Smooth muscle cell (in vitro differentiated cells): Measurements from ENCODE around the gene ADGRL1. TPM values are rescaled to one million over a fixed set of nuclear protein-coding genes. Genes with fewer than 3 reads are reported as not detected.
"Not testable (repeated sequence)": the region's sequence is repeated elsewhere in the genome, so short reads cannot be mapped to it uniquely, and the experiment has no call there.

ENCODE experiments used
- DNase-seq: peaks from one replicate; lab custom pipeline; 2025; ENCODE audit not compliant: unreplicated experiment; lab: John Stamatoyannopoulos, UW
- H2AFZ ChIP-seq: fragments of 200-600 bp; sonication (generic); 2 replicates; pipeline ENCODE4 v1.6.0; 2016; ENCODE audit warnings: antibody characterized with exemption, low read depth, mild to moderate bottlenecking
- H3F3A ChIP-seq: fragments of 200-600 bp; sonication (generic); 2 replicates; pipeline ENCODE4 v1.6.0; 2017; ENCODE audit warnings: antibody characterized with exemption, low read depth
- H3K27ac ChIP-seq: fragments of 200-600 bp; sonication (generic); 2 replicates; pipeline ENCODE4 v1.5.1; 2016; ENCODE audit warnings: low read depth, mild to moderate bottlenecking
- H3K27me3 ChIP-seq: fragments of 200-600 bp; sonication (generic); 2 replicates; pipeline ENCODE4 v1.6.1; 2016; ENCODE audit warnings: low read depth, mild to moderate bottlenecking
- H3K36me3 ChIP-seq: fragments of 200-600 bp; sonication (generic); 2 replicates; pipeline ENCODE4 v1.5.1; 2016; ENCODE audit warnings: low read depth
- H3K4me1 ChIP-seq: fragments of 200-600 bp; sonication (generic); 2 replicates; pipeline ENCODE4 v1.5.1; 2016; ENCODE audit warnings: low read depth
- H3K4me2 ChIP-seq: fragments of 200-600 bp; sonication (generic); 2 replicates; pipeline ENCODE4 v1.6.0; 2016; ENCODE audit warnings: mild to moderate bottlenecking
- H3K4me3 ChIP-seq: fragments of 200-600 bp; sonication (generic); 2 replicates; pipeline ENCODE4 v1.5.1; 2016; ENCODE audit warnings: mild to moderate bottlenecking
- H3K79me2 ChIP-seq: fragments of 200-600 bp; sonication (generic); 2 replicates; pipeline ENCODE4 v1.6.0; 2016; ENCODE audit warnings: low read depth, mild to moderate bottlenecking
- H3K9ac ChIP-seq: fragments of 200-600 bp; sonication (generic); 2 replicates; pipeline ENCODE4 v1.6.0; 2016; ENCODE audit warnings: low read depth
- H3K9me3 ChIP-seq: fragments of 200-600 bp; sonication (generic); replicated peaks from 2 replicates; pipeline ENCODE4 v1.5.1; 2016; ENCODE audit warnings: low read depth
- H4K20me1 ChIP-seq: fragments of 200-600 bp; sonication (generic); 2 replicates; pipeline ENCODE4 v1.6.0; 2016; ENCODE audit warnings: low read depth
- CTCF ChIP-seq: fragments of 200-600 bp; sonication (generic); IDR thresholded peaks from 2 replicates; pipeline ENCODE4 v1.5.1; 2017; ENCODE audit warnings: borderline replicate concordance, mild to moderate bottlenecking, antibody characterized with exemption; ENCODE audit not compliant: insufficient read depth, poor library complexity, severe bottlenecking
- WGBS: methylation state at CpG from one replicate; pipeline ENCODE4 v1.1.7; 2016; ENCODE audit warnings: low lambda C conversion rate; 5-methylcytosine and 5-hydroxymethylcytosine counted together
- polyA plus RNA-seq: library from polyadenylated mRNA; unstranded; fragments of >200 nt; fragmentation: Nextera tagmentation; extraction: Ambion mirVana; gene quantifications from 2 replicates; pipeline ENCODE4 v1.2.1, GENCODE V29; 2016
- total RNA-seq: library from RNA; depleted of rRNA; stranded (reverse); fragments of >200 nt; gene quantifications from 2 replicates; pipeline ENCODE4 v1.2.3, GENCODE V29; 2014

ADGRL1 gene
- total and polyA plus RNA-seq, 2 experiments from 2014 or later = 11.3 to 12.7 TPM

GRCh38 chr19:14221345-14221744, 15.4 kb upstream of the ADGRL1 start:
- peak overlapping the region; percentile 73 for H3K4me2 ChIP-seq
- not testable (repeated sequence) for H3K9me3 ChIP-seq, H3K27me3 ChIP-seq, H3K4me3 ChIP-seq, H3K4me1 ChIP-seq, H3F3A ChIP-seq, H3K36me3 ChIP-seq, DNase-seq, H4K20me1 ChIP-seq, H3K27ac ChIP-seq, H2AFZ ChIP-seq, H3K9ac ChIP-seq, H3K79me2 ChIP-seq
- peak; percentile 41 for TF ChIP-seq CTCF
- WGBS = 16% methylated on average over 18 of the region's 19 CpGs

- Histone ChIP-seq H3F3A (no peaks in the 10 kb centered on the region), H3K4me2 (no peak overlapping the region), H3K9ac (no peak overlapping the region), H3K36me3 (no peaks in the 10 kb centered on the region), H3K4me1 (no peaks in the 10 kb centered on the region), H3K4me3 (no peak overlapping the region), H4K20me1 (no peaks in the 10 kb centered on the region), H3K79me2 (no peaks in the 10 kb centered on the region), H3K9me3 (no peaks in the 10 kb centered on the region), H3K27ac (no peak overlapping the region), H3K27me3 (no peaks in the 10 kb centered on the region), H2AFZ (no peak overlapping the region)
- DNase-seq = no peak
- no peak for TF ChIP-seq CTCF
- WGBS = 87% methylated on average over 12 of the region's 12 CpGs
Observed at GRCh38 chr19:14218620-14219330, 12.8 kb upstream of the ADGRL1 start.

GRCh38 chr19:14217886-14218285, 11.9 kb upstream of the ADGRL1 start:
- H2AFZ ChIP-seq, DNase-seq, H3K9ac ChIP-seq, H3K36me3 ChIP-seq, H3K79me2 ChIP-seq, H3K9me3 ChIP-seq, H3K4me1 ChIP-seq, H3K27ac ChIP-seq, H3K27me3 ChIP-seq, H4K20me1 ChIP-seq, H3K4me3 ChIP-seq, H3K4me2 ChIP-seq, H3F3A ChIP-seq: not testable (repeated sequence)
- 52% methylated on average over 4 of the region's 4 CpGs for whole genome bisulfite sequencing

- H2AFZ ChIP-seq = no peak overlapping the region
- H4K20me1 ChIP-seq = no peaks in the 10 kb centered on the region
- TF ChIP-seq CTCF = no peak
- H3F3A ChIP-seq = no peaks in the 10 kb centered on the region
- no peaks in the 10 kb centered on the region for H3K4me1 ChIP-seq
- no peak overlapping the region for H3K4me2 ChIP-seq
- 94% methylated on average over 2 of the region's 2 CpGs for WGBS
- no peak overlapping the region for H3K9ac ChIP-seq
- no peak overlapping the region for H3K27ac ChIP-seq
- H3K79me2 ChIP-seq = no peaks in the 10 kb centered on the region
- H3K27me3 ChIP-seq = no peaks in the 10 kb centered on the region
- DNase-seq = no peak
- H3K4me3 ChIP-seq = no peak overlapping the region
- H3K9me3 ChIP-seq = no peaks in the 10 kb centered on the region
- H3K36me3 ChIP-seq = no peaks in the 10 kb centered on the region
Observed at GRCh38 chr19:14214580-14214979, 8.6 kb upstream of the ADGRL1 start.

- 89% methylated on average over 9 of the region's 9 CpGs for WGBS
- not testable (repeated sequence) for H3K4me1 ChIP-seq, H3K36me3 ChIP-seq, H3K9me3 ChIP-seq, H3K4me2 ChIP-seq, H3K27ac ChIP-seq, H3K79me2 ChIP-seq, H3K27me3 ChIP-seq, H3F3A ChIP-seq, H3K9ac ChIP-seq, DNase-seq, H3K4me3 ChIP-seq, H2AFZ ChIP-seq, H4K20me1 ChIP-seq
Observed at GRCh38 chr19:14210182-14210581, 4.2 kb upstream of the ADGRL1 start.

- peak overlapping the region; percentile 63 for H3K4me2 ChIP-seq
- not testable (repeated sequence) for H3K4me1 ChIP-seq, H2AFZ ChIP-seq, DNase-seq, H4K20me1 ChIP-seq, H3K9ac ChIP-seq, H3K27ac ChIP-seq, H3K79me2 ChIP-seq, H3K9me3 ChIP-seq, H3K27me3 ChIP-seq, H3F3A ChIP-seq, H3K36me3 ChIP-seq
- WGBS = 70% methylated on average over 40 of the region's 40 CpGs
- H3K4me3 ChIP-seq = peak overlapping the region; percentile 18
Observed at GRCh38 chr19:14209401-14209800, 3.4 kb upstream of the ADGRL1 start.
